ENCODE results near the gene GRM7.

GRM7 gene

DNA sequence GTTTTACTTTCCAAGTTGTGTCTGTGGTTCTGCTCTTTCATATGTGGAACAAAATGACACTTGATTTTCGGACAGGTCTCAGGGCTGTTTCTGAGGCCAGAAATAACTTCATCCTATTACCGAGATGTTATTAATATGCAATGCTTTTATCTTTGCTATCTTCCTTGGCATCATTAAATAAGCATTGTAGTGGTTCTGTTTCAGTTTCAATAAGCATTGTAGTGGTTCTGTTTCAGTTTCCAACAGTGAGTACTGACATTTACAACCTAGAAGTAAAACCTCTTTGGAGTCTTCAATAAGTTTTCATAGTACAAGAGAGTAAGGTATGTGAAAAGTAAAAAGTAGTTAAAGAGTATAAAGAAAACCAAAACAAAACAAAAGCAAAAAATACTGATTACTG lies 746.2 kb downstream of the GRM7 start:
- DNase-seq, result no peak

GRCh38 chr3:7607676-7608075 lies 746.8 kb downstream of the GRM7 start:
- DNase-seq, result no peak

GRCh38 chr3:7610634-7611033 lies 749.7 kb downstream of the GRM7 start:
- DNase-seq, result no peak

GRCh38 chr3:7615043-7615442 lies 754.1 kb downstream of the GRM7 start:
- peak; percentile 23 for DNase-seq

DNA sequence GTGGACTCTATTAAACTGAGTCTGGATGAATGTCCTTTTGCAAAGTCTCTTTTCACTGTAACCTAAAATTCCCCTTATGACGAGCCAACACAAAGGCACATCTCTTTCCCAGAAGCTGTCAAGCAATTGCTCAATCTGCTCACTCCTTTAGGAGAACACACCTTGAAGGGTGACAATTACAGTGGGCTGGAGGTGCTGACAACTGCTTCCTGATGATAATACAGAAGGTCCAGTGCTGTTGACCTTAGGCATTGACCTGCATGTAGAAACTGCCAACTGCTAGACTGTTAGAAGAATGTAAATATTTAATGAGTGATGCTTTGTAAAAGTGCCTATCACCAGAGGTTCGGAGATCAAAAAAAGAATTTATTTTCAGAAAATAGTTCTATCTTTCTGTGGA lies 757.7 kb downstream of the GRM7 start:
- DNase-seq, result no peak

- DNase-seq, result no peak
Observed at GRCh38 chr3:7620401-7620800, 759.5 kb downstream of the GRM7 start.

GRCh38 chr3:7621046-7621630 lies 760.2 kb downstream of the GRM7 start:
- DNase-seq, result no peak

DNA sequence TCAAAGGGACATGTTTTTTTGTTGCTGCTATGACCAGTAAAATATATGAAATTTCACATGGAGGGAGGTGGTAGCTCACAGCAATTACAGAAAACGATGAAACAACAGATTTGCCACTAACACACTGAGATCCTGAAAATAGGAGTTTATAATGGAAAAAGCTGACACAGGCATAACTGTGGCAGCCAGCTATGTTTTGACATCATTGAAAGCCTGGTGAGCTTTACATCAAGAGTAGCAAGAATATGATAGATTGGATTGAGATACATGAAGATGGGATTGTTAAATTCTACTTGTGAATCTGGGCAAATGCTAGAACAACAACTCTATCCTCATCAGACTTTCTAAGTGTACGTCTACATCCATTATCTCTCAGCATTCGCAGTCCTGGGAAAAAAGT lies 760.7 kb downstream of the GRM7 start:
- DNase-seq, result no peak

- DNase-seq, result no peak
Observed at GRCh38 chr3:7625021-7625420, 764.1 kb downstream of the GRM7 start.

DNA sequence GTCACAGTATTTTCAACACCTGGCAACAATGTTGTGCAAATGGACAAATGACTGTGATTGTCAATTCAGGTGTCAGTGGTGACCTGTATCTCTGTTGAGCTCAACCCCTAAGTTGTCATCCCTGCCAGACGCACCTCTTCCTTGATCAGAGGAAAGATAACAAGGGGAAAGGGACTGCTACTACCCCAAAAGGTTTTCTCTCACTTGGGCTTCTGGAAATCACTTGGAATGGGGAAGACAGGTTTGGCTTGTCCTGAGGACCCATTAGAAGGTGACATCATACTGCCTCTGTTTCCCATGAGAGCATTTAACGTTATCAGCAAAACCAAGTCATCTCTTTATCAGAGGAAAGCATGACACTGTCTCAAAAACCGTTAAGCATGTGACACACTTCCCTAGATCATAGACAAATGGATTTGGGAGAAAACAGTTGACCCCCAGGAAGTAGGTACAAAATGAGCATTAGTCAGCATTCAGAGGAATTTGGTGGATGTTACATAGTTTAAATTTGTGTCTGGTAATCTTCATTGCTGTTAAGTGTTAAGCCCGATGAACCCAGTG lies 769.5 kb downstream of the GRM7 start:
- no peak for DNase-seq

- DNase-seq, result no peak
Observed at GRCh38 chr3:7630925-7631324, 770.0 kb downstream of the GRM7 start.

GRCh38 chr3:7632305-7632704 lies 771.4 kb downstream of the GRM7 start:
- DNase-seq, result no peak

DNA sequence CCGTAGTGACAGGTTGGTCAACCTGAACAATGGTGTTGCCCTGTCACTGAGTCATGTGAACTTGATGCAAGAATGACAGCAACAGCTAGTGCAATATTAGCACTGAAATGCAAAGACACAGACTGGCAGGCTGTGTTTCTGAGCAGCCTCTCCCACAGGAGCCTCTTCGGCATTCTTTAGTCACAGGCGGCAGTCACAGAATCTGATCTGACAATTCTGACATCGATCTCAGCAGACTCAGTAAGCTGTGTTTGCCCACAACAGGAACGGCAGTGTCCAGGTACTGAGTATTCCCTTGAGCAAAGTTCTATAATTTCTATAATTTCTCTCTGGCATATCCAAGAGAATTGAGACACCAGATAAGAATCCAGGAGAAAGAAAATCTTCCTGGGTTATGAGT lies 776.8 kb downstream of the GRM7 start:
- DNase-seq, result no peak

- no peak for DNase-seq
Observed at GRCh38 chr3:7638103-7638502, 777.2 kb downstream of the GRM7 start.

DNA sequence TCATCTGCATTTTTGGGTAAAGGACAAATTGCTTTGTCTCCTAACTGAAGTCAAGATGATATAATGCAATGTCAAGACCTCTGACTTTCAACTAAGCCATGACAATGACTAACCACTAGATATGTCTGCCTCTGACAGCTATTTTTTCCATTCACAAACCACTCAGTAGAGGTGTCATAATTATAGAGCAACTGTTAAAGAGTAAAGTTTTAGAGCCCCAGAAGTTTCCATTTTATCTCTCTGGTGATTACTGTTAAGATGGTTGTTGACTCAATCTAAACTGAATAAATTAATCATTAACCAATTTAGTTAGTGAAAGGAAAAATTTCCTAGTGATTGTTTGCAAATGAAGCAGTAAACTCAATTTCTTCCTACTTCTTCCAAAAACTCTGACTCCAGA lies 779.9 kb downstream of the GRM7 start:
- DNase-seq, result peak; percentile 19

GRCh38 chr3:7646851-7647250 lies 785.9 kb downstream of the GRM7 start:
- DNase-seq, result peak; percentile 40

- DNase-seq, result no peak
Observed at GRCh38 chr3:7650466-7650865, 789.6 kb downstream of the GRM7 start.

- DNase-seq, result no peak
Observed at GRCh38 chr3:7651274-7651673, 790.4 kb downstream of the GRM7 start.

DNA sequence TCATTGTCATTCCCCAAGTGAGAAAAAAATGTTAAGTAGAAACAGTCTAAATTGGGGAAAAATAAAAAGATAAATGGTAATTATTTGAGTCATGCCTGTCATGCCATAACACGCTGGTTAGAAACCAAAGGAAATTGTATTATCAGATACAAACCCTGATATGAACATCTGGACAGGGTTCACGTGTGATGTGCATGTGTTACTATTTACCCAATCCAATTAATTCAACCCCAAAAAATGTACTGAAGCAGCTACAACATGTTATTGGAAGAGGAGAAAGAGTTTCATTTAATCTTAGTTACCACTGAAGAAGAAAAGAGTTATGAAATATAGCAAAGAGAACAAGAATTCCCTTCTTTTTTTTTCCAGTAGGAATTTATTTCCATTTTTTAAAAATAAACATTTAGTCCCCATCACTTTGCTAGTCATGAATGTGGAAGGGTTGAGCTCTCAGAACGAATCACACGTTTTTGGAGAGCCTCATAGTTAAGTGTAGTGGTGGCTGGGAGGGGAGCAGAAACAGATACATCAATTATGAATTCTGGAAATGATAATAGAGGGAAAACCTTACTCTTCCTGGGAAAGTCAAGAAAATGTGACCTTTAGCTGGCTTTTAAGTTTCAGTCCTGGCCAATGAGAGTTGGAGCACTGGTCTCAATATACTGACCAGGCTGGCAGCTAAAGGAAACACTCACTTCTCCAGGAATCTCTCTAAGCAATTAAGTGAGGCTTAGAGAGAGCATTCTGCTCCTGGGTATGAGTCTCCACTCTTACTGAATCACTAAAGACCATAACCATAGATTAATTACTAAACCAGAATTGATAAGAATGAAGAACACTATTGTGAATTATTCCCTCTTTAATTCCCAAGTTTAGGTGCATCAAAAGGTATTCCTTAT lies 796.5 kb downstream of the GRM7 start:
- no peak for DNase-seq

DNA sequence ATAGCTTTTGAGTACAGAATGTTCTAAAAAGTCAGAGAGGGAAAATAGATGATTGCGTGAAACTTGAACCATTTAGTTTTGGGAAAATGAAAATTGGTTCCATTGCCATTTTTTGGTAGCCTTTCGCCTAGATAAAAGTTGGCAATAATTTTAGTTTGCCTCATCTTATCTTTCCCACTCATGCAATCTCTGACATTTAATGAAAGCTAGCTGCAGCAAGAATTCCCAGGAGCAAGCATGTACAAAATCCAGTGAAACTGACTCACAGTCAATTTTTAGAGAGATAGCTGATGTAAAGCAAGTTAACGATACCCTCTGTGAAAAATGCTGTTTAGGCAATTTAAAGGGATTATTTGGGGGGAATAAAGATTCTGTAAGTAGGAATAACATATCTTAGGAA lies 797.4 kb downstream of the GRM7 start:
- no peak for DNase-seq

DNA sequence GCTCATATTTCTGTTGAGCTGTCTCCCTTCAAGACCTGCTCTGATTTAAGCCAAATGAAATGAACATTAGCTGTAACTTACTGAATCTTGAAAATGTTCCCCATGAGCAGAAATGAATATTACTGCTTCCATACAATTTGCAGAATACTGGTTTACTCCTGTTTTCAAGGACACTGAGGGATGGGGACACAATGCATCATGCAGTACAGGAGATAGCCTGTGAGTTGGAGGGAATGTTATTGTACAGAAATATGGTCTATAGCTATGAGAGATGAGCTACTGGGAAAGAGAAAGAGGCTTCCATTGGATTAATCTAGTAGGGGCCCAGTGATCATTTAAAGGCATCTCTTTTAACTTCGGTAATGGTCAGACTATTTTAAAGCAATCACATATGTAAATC lies 798.2 kb downstream of the GRM7 start:
- DNase-seq, result no peak

- DNase-seq, result no peak
Observed at GRCh38 chr3:7663771-7664170, 802.9 kb downstream of the GRM7 start.

DNA sequence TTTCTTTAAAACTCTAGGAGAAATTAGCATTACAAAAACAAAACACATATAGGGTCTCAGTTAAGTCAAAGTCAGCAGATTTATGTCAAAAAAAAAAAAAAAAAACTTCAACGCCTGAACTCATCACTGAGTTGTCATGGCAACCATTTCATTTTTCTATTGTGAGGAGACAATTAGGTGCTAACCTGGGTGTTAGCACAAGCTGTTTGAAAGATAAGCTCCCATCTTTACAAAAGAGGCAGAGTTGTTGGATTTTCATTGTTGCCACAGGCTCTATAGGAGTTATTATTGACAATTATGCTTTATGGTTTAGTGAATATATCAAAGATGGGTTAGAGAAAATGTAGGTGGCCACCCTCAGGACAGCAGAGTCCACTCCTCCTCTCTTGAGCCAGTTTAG lies 806.9 kb downstream of the GRM7 start:
- no peak for DNase-seq

- no peak for DNase-seq
Observed at GRCh38 chr3:7669641-7670040, 808.7 kb downstream of the GRM7 start.

Measured in MV-4-11 (cell line).